ENCODE results near the gene MZF1. TPM values are rescaled to one million over a fixed set of nuclear protein-coding genes. Genes with fewer than 3 reads are reported as not detected.
"Not testable (repeated sequence)": the region's sequence is repeated elsewhere in the genome, so short reads cannot be mapped to it uniquely, and the experiment has no call there.

MZF1 gene
- total RNA-seq, 2 experiments from 2014 or later = 30.0 to 39.1 TPM

- Histone ChIP-seq H3K4me2 (ENCODE audit: low read length) (peak overlapping the region; percentile 72), H2AFZ (ENCODE audit: low read length) (peak overlapping the region; percentile 24; the same call in 1 of the 2 replicates), H3K27ac (ENCODE audit: low read depth, low read length, poor library complexity, severe bottlenecking) (peak overlapping the region; percentile 32), H3K4me3 (ENCODE audit: low read depth, low read length, poor library complexity, severe bottlenecking) (peak overlapping the region; percentile 39), H3K79me2 (ENCODE audit: insufficient read depth, low read depth, low read length) (no peaks in the 10 kb centered on the region), H3K4me1 (ENCODE audit: insufficient read depth, low read length, poor library complexity, severe bottlenecking) (peaks cover 35% of the 10 kb centered on the region), H3K36me3 (ENCODE audit: insufficient read depth, low read length) (peaks cover 17% of the 10 kb centered on the region), H4K20me1 (ENCODE audit: insufficient read depth, low read length) (no peaks in the 10 kb centered on the region), H3K9me2 (ENCODE audit: insufficient read depth, low read length) (no peaks in the 10 kb centered on the region), H3K9me3 (ENCODE audit: low read length) (no peaks in the 10 kb centered on the region)
- POLR2A ChIA-PET = interaction anchor here (0.5 to 2.3 kb wide), 3 partner anchors 13 to 58 kb away, joined by 3 to 11 read pairs (median 6); partner anchors contain the start of gene ZBTB45
- CTCF ChIA-PET (ENCODE audit: unreplicated experiment) = no interaction called here
- no peak for DNase-seq (ENCODE audit: low spot score)
- intact Hi-C loops (cut with micrococcal nuclease; ENCODE audit: unreplicated experiment) = no loop called here
- BruUV-seq (replicated peaks) = no TSS peak
- TF ChIP-seq CTCF (conservative IDR thresholded peaks at IDR 0.05; ENCODE audit: low read length) (no peak), EZH2phosphoT487 (IDR thresholded peaks at IDR 0.05; ENCODE audit: borderline replicate concordance, low read depth, low read length) (no peak)
Observed at GRCh38 chr19:58578012-58578925, 5.1 kb upstream of the MZF1 start.

- CTCF ChIA-PET (ENCODE audit: unreplicated experiment) = not testable (repeated sequence)
Observed at GRCh38 chr19:58577581-58577980, 4.4 kb upstream of the MZF1 start.

GRCh38 chr19:58575183-58576041 is 2.3 kb upstream of the MZF1 start:
- peaks cover 46% of the 10 kb centered on the region for H3K4me1 ChIP-seq (ENCODE audit: insufficient read depth, low read length, poor library complexity, severe bottlenecking)
- H3K36me3 ChIP-seq (ENCODE audit: insufficient read depth, low read length) = peaks cover 12% of the 10 kb centered on the region; the same call in 1 of the 2 replicates
- H3K79me2 ChIP-seq (ENCODE audit: insufficient read depth, low read depth, low read length) = no peaks in the 10 kb centered on the region
- H3K4me2 ChIP-seq (ENCODE audit: low read length) = peak overlapping the region; percentile 89
- intact Hi-C loops (cut with micrococcal nuclease; ENCODE audit: unreplicated experiment) = no loop called here
- H2AFZ ChIP-seq (ENCODE audit: low read length) = peak overlapping the region; percentile 67
- BruUV-seq (replicated peaks) = TSS peak; percentile 79
- peak; percentile 89 for DNase-seq (ENCODE audit: low spot score)
- ChIA-PET POLR2A (interaction anchor here (0.6 to 1.0 kb wide), 3 partner anchors 61 to 360 kb away, joined by 4 to 5 read pairs (median 4); no protein-coding TSS in a partner anchor), CTCF (ENCODE audit: unreplicated experiment) (no interaction called here)
- H4K20me1 ChIP-seq (ENCODE audit: insufficient read depth, low read length) = no peaks in the 10 kb centered on the region
- H3K27ac ChIP-seq (ENCODE audit: low read depth, low read length, poor library complexity, severe bottlenecking) = peak overlapping the region; percentile 51
- no peaks in the 10 kb centered on the region for H3K9me2 ChIP-seq (ENCODE audit: insufficient read depth, low read length)
- H3K4me3 ChIP-seq (ENCODE audit: low read depth, low read length, poor library complexity, severe bottlenecking) = peak overlapping the region; percentile 76
- no peaks in the 10 kb centered on the region for H3K9me3 ChIP-seq (ENCODE audit: low read length)
- TF ChIP-seq EZH2phosphoT487 (IDR thresholded peaks at IDR 0.05; ENCODE audit: borderline replicate concordance, low read depth, low read length) = no peak
- TF ChIP-seq CTCF (conservative IDR thresholded peaks at IDR 0.05; ENCODE audit: low read length) = no peak

More at GRCh38 chr19:58577581-58577980, 4.4 kb upstream of the MZF1 start:
- POLR2A ChIA-PET; H4K20me1 ChIP-seq (ENCODE audit: insufficient read depth, low read length); H3K9me2 ChIP-seq (ENCODE audit: insufficient read depth, low read length); H3K36me3 ChIP-seq (ENCODE audit: insufficient read depth, low read length); H3K79me2 ChIP-seq (ENCODE audit: insufficient read depth, low read depth, low read length); intact Hi-C loops (cut with micrococcal nuclease; ENCODE audit: unreplicated experiment); H2AFZ ChIP-seq (ENCODE audit: low read length); H3K9me3 ChIP-seq (ENCODE audit: low read length); H3K4me3 ChIP-seq (ENCODE audit: low read depth, low read length, poor library complexity, severe bottlenecking); H3K27ac ChIP-seq (ENCODE audit: low read depth, low read length, poor library complexity, severe bottlenecking); BruUV-seq (replicated peaks); DNase-seq (ENCODE audit: low spot score): not testable (repeated sequence)
- Histone ChIP-seq H3K4me1 (ENCODE audit: insufficient read depth, low read length, poor library complexity, severe bottlenecking) (peaks cover 35% of the 10 kb centered on the region), H3K4me2 (ENCODE audit: low read length) (peak overlapping the region; percentile 72; the same call in 1 of the 2 replicates)
